Ectodermal cell (in vitro differentiated cells): Measurements from ENCODE around the gene AIF1L.

Source experiments
- H3K27ac ChIP-seq: 2 replicates; pipeline ENCODE4 v1.7.0; 2013; ENCODE audit warnings: mild to moderate bottlenecking, low read depth, low read length; ENCODE audit not compliant: insufficient read depth, poor library complexity, severe bottlenecking
- H3K27me3 ChIP-seq: 2 replicates; pipeline ENCODE4 v1.7.0; 2013; ENCODE audit warnings: mild to moderate bottlenecking, low read length; ENCODE audit not compliant: insufficient read depth, control insufficient read depth, poor library complexity, severe bottlenecking
- H3K36me3 ChIP-seq: one replicate; pipeline ENCODE4 v1.7.0; 2013; ENCODE audit warnings: low read length; ENCODE audit not compliant: control insufficient read depth, insufficient read depth
- H3K4me1 ChIP-seq: one replicate; pipeline ENCODE4 v1.7.0; 2013; ENCODE audit warnings: low read length; ENCODE audit not compliant: control insufficient read depth, insufficient read depth
- H3K4me3 ChIP-seq: 2 replicates; pipeline ENCODE4 v1.7.0; 2013; ENCODE audit warnings: low read depth, low read length, control low read depth; ENCODE audit not compliant: insufficient read depth
- H3K9me3 ChIP-seq: 2 replicates; pipeline ENCODE4 v1.7.0; 2013; ENCODE audit warnings: mild to moderate bottlenecking, low read length, moderate library complexity; ENCODE audit not compliant: control insufficient read depth
- WGBS, 2 experiments: methylation state at CpG; one replicate each; pipeline ENCODE4 v1.1.7; 2013; ENCODE audit warnings: missing lambda C conversion rate in 2 of 2; 5-methylcytosine and 5-hydroxymethylcytosine counted together

AIF1L gene

GRCh38 chr9:131078427-131079366 is 17.6 kb upstream of the AIF1L start:
- no peaks in the 10 kb centered on the region for H3K27me3 ChIP-seq
- 88 to 89% methylated on average over 17 of the region's 17 CpGs for WGBS, 2 experiments

GRCh38 chr9:131080589-131080988 is 15.7 kb upstream of the AIF1L start:
- 81 to 82% methylated on average over 9 of the region's 9 CpGs for WGBS, 2 experiments
- no peaks in the 10 kb centered on the region for H3K4me1 ChIP-seq

More at GRCh38 chr9:131078427-131079366, 17.6 kb upstream of the AIF1L start:
- Histone ChIP-seq H3K27ac (no peak overlapping the region), H3K4me3 (no peak overlapping the region), H3K4me1 (no peaks in the 10 kb centered on the region), H3K36me3 (no peaks in the 10 kb centered on the region), H3K9me3 (no peaks in the 10 kb centered on the region)

GRCh38 chr9:131081868-131082267 is 14.5 kb upstream of the AIF1L start:
- Histone ChIP-seq H3K27ac (no peak overlapping the region), H3K9me3 (no peaks in the 10 kb centered on the region), H3K36me3 (no peaks in the 10 kb centered on the region), H3K27me3 (no peaks in the 10 kb centered on the region), H3K4me1 (no peaks in the 10 kb centered on the region), H3K4me3 (no peak overlapping the region)
- 97% methylated on average over 9 of the region's 9 CpGs for WGBS, 2 experiments

More at GRCh38 chr9:131080589-131080988, 15.7 kb upstream of the AIF1L start:
- Histone ChIP-seq H3K27ac (no peak overlapping the region), H3K4me3 (no peak overlapping the region), H3K27me3 (no peaks in the 10 kb centered on the region), H3K9me3 (no peaks in the 10 kb centered on the region), H3K36me3 (no peaks in the 10 kb centered on the region)

- Histone ChIP-seq H3K27ac (no peak overlapping the region), H3K9me3 (no peaks in the 10 kb centered on the region), H3K4me1 (no peaks in the 10 kb centered on the region), H3K36me3 (no peaks in the 10 kb centered on the region), H3K4me3 (no peak overlapping the region), H3K27me3 (no peaks in the 10 kb centered on the region)
- WGBS, 2 experiments, result 79 to 80% methylated on average over 10 to 11 of the region's 11 CpGs
These were observed 13.4 kb upstream of the AIF1L start for GRCh38 chr9:131082774-131083512.

GRCh38 chr9:131084661-131085369 is 11.5 kb upstream of the AIF1L start:
- 91 to 94% methylated on average over 8 of the region's 8 CpGs for WGBS, 2 experiments
- Histone ChIP-seq H3K36me3 (no peaks in the 10 kb centered on the region), H3K9me3 (no peaks in the 10 kb centered on the region), H3K27ac (no peak overlapping the region), H3K4me3 (no peak overlapping the region), H3K27me3 (no peaks in the 10 kb centered on the region), H3K4me1 (no peaks in the 10 kb centered on the region)

- Histone ChIP-seq H3K4me3 (no peak overlapping the region), H3K36me3 (no peaks in the 10 kb centered on the region), H3K9me3 (no peaks in the 10 kb centered on the region), H3K27me3 (no peaks in the 10 kb centered on the region), H3K27ac (no peak overlapping the region), H3K4me1 (no peaks in the 10 kb centered on the region)
- 84 to 87% methylated on average over 23 of the region's 23 CpGs for WGBS, 2 experiments
These were observed 10.8 kb upstream of the AIF1L start for GRCh38 chr9:131085370-131086122.

- Histone ChIP-seq H3K27ac (no peak overlapping the region), H3K27me3 (no peaks in the 10 kb centered on the region), H3K4me3 (no peak overlapping the region), H3K4me1 (no peaks in the 10 kb centered on the region), H3K9me3 (no peaks in the 10 kb centered on the region), H3K36me3 (no peaks in the 10 kb centered on the region)
- 84% methylated on average over 19 of the region's 19 CpGs for WGBS, 2 experiments
These were observed 8.9 kb upstream of the AIF1L start for GRCh38 chr9:131087354-131087893.

- no peaks in the 10 kb centered on the region for H3K9me3 ChIP-seq
- WGBS, 2 experiments, result 81 to 85% methylated on average over 13 of the region's 13 CpGs
- H3K4me3 ChIP-seq, result no peak overlapping the region
- H3K27ac ChIP-seq, result no peak overlapping the region
- no peaks in the 10 kb centered on the region for H3K36me3 ChIP-seq
- no peaks in the 10 kb centered on the region for H3K4me1 ChIP-seq
- no peaks in the 10 kb centered on the region for H3K27me3 ChIP-seq
These were observed 6.1 kb upstream of the AIF1L start for GRCh38 chr9:131090025-131090787.
